ENCODE measurements around the gene STK26.
"Not testable (repeated sequence)": the region's sequence is repeated elsewhere in the genome, so short reads cannot be mapped to it uniquely, and the experiment has no call there.

Gene STK26

GRCh38 chrX:132022967-132023895 lies at the start of gene STK26:
TSS of gene STK26 (plus strand) at chrX:132023302. CDS start at chrX:132023618, 316 bp downstream.
- DNase-seq: no peak

- no peak for DNase-seq
Measured at GRCh38 chrX:131975851-131976250, 47.3 kb upstream of the STK26 start.

GRCh38 chrX:131977619-131978018 lies 45.5 kb upstream of the STK26 start:
- DNase-seq: no peak

GRCh38 chrX:131979116-131979515 lies 44.0 kb upstream of the STK26 start:
- no peak for DNase-seq

- DNase-seq: no peak
Measured at GRCh38 chrX:131985526-131986049, 37.5 kb upstream of the STK26 start.

GRCh38 chrX:131987252-131987651 lies 35.9 kb upstream of the STK26 start:
- DNase-seq: no peak

- DNase-seq: no peak
Measured at GRCh38 chrX:131988236-131988635, 34.9 kb upstream of the STK26 start.

GRCh38 chrX:132001127-132001526 lies 22.0 kb upstream of the STK26 start:
- no peak for DNase-seq

GRCh38 chrX:132004728-132005127 lies 18.4 kb upstream of the STK26 start:
- DNase-seq: no peak

GRCh38 chrX:132009350-132009749 lies 13.8 kb upstream of the STK26 start:
- no peak for DNase-seq

GRCh38 chrX:132010213-132010612 lies 12.9 kb upstream of the STK26 start:
- not testable (repeated sequence) for DNase-seq

- DNase-seq: no peak
Measured at GRCh38 chrX:132015875-132016274, 7.2 kb upstream of the STK26 start.

GRCh38 chrX:132016628-132017430 lies 6.3 kb upstream of the STK26 start:
- no peak for DNase-seq

- DNase-seq: no peak
Measured at GRCh38 chrX:132017431-132018185, 5.5 kb upstream of the STK26 start.

- DNase-seq: no peak
Measured at GRCh38 chrX:132022198-132022966, 720 bp upstream of the STK26 start.

- no peak for DNase-seq
Measured at GRCh38 chrX:132023896-132024386, 839 bp downstream of the STK26 start.

- DNase-seq: no peak
Measured at GRCh38 chrX:132025041-132025440, 1.9 kb downstream of the STK26 start.

GRCh38 chrX:132030264-132030663 lies 7.2 kb downstream of the STK26 start:
- DNase-seq: no peak

GRCh38 chrX:132031867-132032266 lies 8.8 kb downstream of the STK26 start:
- no peak for DNase-seq

- DNase-seq: no peak
Measured at GRCh38 chrX:132033166-132033565, 10.1 kb downstream of the STK26 start.

- no peak for DNase-seq
Measured at GRCh38 chrX:132034648-132035047, 11.5 kb downstream of the STK26 start.

- no peak for DNase-seq
Measured at GRCh38 chrX:132037479-132037993, 14.4 kb downstream of the STK26 start.

Data from NCI-H446 treated with DMSO at 0.1 percent for 48 hours (cell line).